ENCODE measurements around the gene HYLS1.
"Not testable (repeated sequence)": the region's sequence is repeated elsewhere in the genome, so short reads cannot be mapped to it uniquely, and the experiment has no call there.

Gene HYLS1

DNA sequence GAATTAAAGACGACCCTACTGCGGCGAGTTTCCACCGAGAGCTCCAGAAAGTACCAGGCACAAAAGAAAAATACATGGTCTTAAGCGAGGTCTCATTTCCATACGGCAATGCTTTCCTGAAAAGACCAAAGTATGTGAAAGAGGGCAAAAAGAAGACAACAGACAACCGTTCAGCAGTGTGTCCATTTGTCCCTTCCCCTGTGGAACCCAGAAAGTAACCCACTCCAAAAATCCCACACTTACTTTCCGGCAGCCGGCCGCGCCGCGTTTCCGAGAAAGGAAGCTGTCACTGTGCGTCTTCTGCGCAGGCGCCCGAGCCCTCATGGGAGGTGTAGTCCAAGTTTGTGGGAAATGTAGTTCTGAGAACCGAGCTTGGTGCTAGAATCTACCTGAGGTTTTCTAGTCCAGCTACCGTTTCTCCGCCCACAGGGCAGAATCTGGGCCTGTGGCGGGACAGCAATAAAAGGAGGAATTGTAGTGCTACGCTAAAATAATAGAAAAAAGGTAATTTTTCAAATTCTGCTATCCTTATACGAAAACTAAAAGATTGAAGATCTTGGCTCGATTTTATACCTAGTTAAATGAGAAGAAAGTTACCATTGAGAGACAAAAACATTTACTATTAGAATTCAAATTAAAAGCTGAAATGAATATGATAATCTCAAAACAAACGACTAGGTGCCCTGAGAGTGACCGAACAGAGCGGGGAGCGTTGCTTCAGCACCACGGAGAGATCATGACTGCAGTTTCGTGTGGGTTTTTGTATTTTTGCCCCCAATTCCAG lies 15.7 kb downstream of the HYLS1 start, which contains the start of gene PUS3:
TSS of gene PUS3 (minus strand) at position 280 of the 784 bp plus-strand sequence. CDS start 6,922 bp downstream, outside the sequence.
- DNase-seq (ENCODE audit: extremely low read depth in 1 of 2, low read depth in 1 of 2): peak; percentile 74 to 87

DNA sequence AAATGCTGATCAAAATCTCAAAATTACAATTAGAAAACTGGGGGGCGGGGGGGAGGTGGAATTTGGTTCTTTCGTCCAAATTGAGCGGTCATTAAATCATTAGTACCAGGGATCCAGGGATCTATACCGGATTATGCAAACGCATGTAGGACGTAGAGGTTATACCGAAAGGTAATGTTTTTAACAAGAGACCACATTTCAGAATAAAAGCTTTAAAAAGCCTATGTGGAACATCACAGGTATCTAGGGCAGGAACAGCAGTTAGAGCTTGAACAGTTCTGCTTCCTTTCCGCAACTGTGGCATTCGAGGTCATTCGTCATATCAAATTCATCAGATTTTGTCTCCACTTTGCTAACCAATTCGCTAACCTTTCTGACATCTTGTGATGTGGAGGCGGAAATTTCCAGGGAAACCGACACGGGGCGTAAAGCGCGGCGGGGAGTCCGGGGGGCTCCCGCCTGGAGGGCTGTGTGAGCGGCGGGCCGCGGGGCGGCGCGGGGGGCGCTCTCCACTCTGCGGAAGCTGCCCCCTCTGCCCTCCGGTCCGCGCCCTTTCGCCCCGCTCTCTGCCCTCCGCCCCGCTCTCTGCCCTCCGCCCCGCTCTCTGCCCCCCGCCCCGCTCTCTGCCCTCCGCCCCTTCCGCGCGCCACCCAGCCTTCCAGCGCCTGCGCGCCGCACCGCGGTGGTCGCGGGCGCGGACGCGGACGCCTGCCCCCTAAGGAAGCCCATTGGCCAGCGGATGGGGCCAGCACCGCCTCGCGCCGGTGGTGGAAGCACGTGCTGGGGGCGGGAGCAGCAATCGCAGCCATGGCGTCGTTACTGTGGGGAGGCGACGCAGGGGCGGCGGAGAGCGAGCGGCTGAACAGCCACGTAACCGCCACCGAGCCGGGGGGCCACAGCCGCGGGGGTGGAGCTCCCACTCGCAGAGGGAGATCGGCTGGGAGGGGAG lies 16.5 kb downstream of the HYLS1 start, which contains the start of gene DDX25:
TSS of gene DDX25 (plus strand) at position 798 of the 949 bp plus-strand sequence. CDS start at position 808, 10 bp downstream.
- no peak for DNase-seq (ENCODE audit: extremely low read depth in 1 of 2, low read depth in 1 of 2)

DNA sequence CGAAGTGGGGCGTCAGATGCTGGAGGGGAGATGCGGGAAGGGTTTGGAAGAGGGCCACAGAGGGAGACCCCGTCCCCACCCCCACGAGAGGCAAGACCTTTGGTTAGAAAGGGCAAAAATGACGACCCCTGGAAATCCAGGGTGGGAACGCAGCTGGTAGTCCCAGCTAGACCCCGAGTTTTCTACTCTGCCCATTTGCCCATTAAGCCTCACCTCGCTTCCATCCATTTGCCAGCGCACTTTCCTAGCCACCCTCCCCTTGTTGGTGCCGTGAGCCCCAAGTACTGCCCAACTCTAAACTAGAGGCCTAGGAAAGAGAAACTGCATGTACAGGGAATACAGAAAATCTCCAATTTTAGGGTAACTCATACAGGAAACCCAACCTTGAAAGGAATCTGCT lies 17.2 kb downstream of the HYLS1 start:
- no peak for DNase-seq (ENCODE audit: extremely low read depth in 1 of 2, low read depth in 1 of 2)

DNA sequence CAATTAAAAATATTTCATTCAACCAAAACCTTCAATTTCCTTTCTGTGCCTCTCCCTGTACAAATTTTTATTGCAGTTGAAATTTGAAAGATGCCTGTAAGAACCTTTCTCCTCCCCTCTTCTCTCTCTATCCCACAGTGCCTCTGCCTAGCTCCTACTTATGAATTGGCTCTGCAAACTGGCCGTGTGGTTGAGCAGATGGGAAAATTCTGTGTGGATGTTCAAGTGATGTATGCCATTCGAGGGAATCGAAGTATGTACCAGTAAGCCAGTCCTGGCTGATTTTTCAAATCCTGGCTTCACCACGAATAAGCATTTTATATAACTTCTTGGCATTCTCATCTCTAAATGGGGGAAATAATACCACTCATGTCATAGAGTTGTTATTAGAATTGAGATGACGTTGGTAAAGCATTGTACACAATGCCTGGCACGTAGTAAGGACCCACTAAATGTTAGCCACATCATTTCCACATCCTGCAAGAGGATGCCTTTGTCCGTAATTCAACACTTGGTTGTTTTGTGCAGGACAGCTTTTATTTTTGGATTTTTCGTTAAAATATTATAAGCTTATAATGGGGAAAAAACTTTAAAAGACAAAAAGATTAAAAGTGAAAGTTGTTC lies 22.9 kb downstream of the HYLS1 start:
- DNase-seq (ENCODE audit: extremely low read depth in 1 of 2, low read depth in 1 of 2): no peak

DNA sequence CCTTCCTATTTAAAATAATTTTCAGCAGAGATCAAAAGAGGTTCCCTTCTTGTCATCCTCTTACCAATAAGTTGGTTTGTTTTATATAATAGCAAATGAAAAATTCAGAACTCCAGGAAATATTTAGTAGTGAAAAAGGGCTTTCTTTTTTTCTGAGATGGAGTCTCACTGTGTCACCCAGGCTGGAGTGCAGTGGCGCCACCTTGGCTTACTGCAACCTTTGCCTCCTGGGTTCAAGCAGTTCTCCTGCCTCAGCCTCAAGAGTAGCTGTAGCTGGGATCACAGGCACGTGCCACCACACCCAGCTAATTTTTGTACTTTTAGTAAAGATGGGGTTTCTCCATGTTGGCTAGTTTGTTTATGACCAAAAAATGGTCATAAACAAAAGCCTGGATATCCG lies 27.1 kb downstream of the HYLS1 start:
- not testable (repeated sequence) for DNase-seq (ENCODE audit: extremely low read depth in 1 of 2, low read depth in 1 of 2)

DNA sequence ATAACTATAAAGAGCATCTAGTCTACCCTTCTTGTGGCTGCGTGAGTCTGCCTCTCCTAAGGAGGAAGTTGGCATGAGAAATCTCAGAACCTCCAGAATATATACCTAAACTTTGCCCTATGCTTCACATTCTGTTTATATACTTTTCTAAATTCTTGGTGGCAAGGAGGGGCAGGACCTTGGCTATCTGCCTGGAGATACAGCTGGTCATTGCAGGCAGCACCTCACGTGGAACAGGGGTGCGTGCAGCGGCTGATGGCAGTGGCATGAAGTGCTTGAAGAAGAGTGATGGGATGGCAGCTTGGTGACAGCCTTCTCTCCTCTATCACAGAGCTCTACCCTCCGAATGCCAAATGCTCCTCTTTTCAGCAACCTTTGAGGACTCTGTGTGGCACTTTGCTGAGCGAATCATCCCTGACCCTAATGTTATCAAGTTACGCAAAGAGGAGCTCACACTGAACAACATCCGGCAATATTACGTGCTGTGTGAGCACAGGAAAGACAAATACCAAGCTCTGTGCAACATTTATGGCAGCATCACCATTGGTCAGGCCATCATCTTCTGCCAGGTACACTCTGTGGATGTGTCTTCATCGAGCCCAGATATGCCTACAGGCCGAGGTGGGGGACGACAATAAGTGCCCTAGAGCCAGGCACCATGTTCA lies 29.3 kb downstream of the HYLS1 start:
- no peak for DNase-seq (ENCODE audit: extremely low read depth in 1 of 2, low read depth in 1 of 2)

DNA sequence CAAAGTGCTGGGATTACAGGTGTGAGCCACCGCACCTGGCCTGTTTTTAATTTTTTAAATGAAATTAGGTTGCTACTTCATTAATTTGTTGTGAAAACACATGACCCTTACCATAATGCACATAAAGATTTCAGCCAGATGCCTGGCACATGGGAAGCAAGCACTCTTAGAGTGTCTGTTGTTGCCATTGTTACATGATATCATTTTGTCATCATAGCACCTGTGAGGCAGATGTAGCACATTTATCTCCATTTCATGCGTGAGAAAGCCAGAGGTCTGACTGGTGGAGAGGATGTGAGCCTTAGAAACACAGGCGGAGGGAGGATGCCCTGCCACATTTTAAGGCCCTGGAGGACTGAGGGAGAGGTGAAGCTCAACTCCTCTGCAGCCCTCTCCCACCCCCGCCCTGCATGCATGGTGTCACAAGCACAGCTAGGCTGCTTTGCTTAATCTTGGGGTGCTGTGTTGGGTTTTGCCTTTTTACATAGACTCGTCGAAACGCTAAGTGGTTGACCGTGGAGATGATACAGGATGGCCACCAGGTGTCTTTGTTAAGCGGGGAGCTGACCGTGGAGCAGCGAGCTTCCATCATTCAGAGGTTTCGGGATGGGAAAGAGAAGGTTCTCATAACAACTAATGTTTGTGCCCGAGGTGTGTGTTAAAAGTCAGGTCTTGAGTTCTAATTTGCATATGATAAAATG lies 30.8 kb downstream of the HYLS1 start:
- no peak for DNase-seq (ENCODE audit: extremely low read depth in 1 of 2, low read depth in 1 of 2)

DNA sequence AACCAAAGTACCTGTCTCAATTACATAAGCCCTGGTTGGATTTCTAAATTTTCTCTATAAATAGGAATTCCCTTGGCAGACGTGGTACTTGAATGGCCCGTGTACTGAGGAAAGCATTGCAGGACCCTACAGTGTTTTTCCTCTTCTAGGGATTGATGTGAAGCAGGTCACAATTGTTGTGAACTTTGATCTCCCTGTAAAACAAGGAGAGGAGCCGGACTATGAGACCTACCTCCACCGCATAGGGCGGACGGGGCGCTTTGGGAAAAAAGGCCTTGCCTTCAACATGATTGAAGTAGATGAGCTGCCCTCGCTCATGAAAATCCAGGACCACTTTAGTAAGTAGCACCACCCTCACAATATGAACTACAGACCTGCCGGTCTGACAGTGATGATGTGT lies 33.6 kb downstream of the HYLS1 start:
- no peak for DNase-seq (ENCODE audit: extremely low read depth in 1 of 2, low read depth in 1 of 2)

DNA sequence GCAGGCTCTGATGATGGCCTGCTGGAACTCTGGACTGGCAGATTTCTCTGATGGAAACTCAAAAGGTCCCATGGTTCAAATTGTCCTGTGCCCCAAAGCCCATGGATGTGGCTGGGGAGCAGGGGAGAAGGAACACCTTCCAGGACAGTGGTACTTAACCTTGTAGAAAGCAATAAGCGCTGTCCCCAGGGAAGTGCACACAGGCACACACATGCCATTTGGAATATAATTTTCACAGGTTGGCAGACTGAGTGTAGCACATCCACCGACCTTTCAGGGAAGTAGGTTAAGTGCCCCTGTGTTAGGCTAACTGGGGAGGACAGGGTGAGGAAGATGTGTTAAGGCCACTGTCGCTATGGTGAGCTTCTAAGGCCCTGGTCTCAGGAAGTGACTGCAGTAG lies 34.7 kb downstream of the HYLS1 start:
- DNase-seq (ENCODE audit: extremely low read depth in 1 of 2, low read depth in 1 of 2): no peak

DNA sequence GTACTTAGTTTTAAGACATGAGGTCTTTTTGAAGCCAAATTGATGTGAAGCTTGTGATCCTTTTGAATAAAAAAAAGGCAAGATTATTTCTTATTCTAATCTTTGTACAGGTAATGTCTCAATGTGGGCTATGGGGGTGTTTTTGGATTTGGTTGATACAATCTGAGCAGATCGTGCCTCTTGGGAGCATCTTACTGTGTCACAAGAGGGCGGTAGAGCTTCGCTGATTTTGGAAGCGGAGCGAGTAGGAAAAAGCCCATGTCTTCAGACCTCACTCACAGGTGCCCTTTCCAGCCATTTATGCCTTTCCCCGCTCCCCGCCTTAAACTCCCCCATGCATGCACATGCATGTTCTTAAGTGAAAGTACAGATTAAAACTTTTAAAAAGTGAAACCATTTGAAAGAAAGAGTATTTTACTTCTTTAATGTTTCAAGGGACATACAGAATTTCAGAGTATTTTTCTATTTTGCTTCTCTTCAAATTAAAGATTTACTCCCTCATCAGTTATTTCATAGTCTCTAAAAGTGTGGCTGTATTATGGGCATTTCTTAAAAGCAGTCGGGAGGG lies 35.6 kb downstream of the HYLS1 start:
- no peak for DNase-seq (ENCODE audit: extremely low read depth in 1 of 2, low read depth in 1 of 2)

DNA sequence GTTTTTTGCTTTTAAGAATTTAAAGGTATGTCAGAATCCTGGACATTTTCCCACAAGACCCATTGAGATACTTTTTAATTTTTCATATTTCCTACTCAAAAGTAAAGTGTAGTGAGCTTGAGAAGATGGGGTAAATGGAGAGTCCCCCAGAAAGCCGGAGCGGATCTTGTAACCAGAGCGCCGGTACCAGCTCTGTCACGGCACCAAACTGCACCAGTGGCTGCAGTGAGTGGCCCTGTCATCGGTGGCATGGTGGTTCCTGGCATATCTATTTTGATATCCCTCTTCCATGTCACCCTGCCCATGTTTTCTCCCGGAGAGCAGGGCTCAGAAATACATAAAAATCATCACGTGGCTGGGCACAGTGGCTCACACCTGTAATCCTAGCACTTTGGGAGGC lies 36.2 kb downstream of the HYLS1 start:
- no peak for DNase-seq (ENCODE audit: extremely low read depth in 1 of 2, low read depth in 1 of 2)

DNA sequence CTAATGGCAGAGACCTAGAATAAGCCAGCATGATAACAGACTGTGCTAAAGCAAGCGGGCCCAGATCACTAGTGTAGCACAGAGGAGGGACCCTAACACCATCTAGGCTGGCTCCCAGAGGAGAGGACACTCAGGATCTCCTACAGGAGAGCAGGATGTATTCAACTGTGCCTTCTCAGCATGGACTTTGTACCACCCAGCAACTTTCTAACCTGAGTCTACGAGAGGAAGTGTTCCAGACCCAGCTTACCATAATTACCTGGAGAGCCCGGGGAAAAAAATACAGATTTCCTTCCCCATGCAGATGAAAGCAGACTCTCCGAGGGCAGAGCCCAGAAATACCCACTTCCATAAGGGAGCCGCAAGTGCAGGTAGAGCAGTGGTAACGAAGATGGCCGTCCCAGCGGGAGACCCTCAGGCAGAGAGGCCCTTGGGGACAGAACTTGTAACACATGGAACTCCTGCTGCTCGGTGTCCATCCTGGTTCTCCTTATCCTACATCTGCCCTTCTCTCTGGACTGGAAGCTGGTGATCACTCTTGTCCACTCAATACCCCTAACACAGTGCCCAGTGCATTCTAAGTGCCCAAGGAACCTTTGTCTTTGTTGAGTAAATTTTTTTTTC lies 37.0 kb downstream of the HYLS1 start:
- no peak for DNase-seq (ENCODE audit: extremely low read depth in 1 of 2, low read depth in 1 of 2)

DNA sequence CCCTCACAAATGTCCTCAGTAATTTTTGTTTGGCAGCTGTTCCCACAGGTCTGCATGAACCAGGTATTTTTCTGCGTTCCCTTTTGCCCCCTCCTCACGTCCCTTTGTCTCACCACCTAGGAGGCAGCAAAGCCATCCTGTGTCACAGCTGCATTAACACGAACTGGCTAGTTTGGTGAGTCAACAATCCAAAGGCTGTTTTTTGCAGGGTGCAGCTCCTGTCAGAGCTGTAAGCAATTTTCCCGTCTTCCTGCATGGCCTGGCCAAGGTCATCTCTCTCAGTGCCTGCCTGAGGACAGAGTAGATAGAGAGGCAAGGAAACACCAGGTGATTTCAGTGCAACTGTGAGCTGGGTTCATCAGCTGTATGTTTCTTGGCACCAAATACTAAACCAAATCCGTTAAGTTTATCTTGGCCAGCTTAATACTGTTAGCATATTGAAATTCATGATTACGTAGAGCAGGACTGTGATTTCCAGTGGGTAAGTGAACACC lies 37.8 kb downstream of the HYLS1 start:
- DNase-seq (ENCODE audit: extremely low read depth in 1 of 2, low read depth in 1 of 2): no peak

DNA sequence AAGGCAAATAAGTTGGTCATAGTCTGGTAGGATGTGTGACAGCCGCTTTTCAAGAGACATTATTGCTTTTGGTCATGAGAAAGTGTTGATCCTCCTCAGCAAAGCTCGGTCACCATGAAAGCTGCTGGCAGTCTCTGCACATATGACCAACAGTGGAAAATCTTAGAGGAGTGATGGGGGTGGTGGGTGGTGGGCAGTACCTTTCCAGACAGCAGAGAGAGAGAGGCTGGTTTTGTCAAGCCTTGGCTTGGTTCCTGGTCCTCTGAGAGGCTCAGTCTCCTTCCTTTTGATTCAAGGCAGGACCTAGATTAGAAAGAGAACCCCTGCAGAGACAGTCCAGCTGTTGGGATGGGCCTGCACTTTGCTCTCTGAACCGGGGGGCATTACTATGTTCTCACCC lies 38.3 kb downstream of the HYLS1 start:
- no peak for DNase-seq (ENCODE audit: extremely low read depth in 1 of 2, low read depth in 1 of 2)

DNA sequence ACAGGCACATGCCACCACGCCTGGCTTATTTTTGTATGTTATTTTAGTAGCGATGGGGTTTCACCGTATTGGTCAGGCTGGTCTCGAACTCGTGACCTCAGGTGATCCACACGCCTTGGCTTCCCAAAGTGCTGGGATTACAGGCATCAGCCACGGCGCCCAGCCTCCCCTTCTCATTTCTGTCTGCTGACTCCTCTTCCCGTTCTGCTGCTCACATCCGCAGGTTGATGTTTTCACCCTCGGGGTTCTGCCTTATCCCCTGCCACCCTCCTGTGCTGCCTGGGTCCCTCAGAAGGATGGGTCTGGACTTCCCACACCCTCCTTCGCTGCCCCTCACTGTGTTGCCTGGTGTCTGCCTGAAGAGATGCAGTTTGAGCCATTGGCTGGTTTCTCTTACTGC lies 39.2 kb downstream of the HYLS1 start:
- DNase-seq (ENCODE audit: extremely low read depth in 1 of 2, low read depth in 1 of 2): no peak

DNA sequence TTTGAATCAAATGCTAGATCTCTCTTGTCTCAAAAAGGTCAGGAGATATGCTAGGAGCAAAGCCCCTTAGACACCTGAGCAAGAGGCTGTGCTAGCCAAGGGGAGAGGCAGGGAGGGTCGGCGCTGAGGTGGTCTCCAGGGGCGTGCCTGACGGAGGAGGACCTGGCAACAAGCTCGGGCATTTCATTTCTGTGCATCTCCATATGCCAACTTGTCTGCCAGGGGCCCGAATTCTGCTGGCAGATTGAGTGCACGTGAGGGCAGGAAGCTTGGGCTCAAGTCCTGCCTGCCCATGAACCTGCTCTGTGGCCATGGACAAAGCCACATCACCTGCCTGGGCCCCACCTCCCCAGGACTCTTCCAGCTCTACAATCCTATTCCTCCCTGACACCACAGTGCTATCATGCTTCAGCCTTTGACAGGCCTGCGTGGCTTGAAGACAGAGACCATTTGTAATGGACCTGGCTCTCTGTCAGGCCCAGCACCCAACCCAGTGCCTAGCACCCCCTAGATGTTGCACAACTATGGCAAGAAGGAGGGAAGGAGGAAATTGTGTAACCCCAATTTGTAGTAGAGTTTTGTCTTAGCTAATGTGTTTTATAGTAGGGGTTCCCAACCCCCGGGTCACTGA lies 42.1 kb downstream of the HYLS1 start:
- no peak for DNase-seq (ENCODE audit: extremely low read depth in 1 of 2, low read depth in 1 of 2)

DNA sequence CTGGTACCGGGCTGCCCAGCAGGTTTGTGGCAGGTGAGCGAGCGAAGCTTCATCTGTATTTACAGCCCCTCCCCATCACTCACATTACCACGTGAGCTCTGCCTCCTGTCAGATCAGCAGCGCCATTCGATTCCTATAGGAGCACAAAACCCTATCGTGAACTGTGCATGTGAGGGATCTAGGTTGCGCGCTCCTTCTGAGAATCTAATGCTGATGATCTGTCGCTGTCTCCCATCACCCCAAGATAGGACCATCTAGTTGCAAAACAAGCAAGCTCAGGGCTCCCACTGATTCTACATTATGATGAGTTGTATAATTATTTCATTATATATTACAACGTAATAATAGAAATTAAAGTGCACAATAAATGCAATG lies 42.6 kb downstream of the HYLS1 start:
- DNase-seq (ENCODE audit: extremely low read depth in 1 of 2, low read depth in 1 of 2): no peak

DNA sequence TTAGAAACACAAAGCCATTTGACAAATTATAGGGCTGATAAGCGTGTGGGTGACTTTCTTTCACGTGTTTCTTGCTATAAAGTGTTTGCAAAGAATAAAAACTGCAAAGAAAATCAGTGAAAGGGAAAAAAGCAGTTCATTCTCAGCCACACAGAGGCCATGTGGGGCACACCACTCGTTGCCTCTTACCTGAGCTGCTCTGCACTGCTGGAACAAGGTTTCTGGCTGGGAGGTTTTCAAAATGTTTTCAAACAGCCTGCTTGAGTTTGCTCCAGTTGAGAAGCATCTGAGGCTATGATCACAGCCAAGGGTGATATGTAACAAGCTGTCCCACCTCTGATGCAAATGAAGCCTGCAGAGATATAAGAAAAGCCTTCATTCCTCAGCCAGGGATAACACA lies 43.6 kb downstream of the HYLS1 start:
- DNase-seq (ENCODE audit: extremely low read depth in 1 of 2, low read depth in 1 of 2): no peak

DNA sequence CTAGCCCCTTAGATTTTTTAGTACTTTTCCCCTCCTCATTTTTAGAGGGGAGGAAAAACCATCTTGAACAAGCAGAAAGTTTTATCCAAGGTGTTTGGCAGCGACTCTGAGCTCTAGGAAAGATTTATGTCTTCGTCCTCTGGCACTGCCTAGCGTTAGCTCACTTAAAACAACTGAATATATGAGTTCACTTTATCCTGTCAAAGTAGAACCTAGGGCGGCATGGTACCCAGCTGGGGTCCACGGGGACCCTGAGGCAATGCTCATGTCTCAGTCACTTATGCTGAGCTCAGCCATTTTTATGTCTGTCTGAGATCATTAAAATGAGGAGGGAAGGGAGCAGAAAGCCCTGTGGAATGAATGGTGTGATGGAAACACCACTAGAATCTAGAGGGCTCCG lies 44.2 kb downstream of the HYLS1 start:
- no peak for DNase-seq (ENCODE audit: extremely low read depth in 1 of 2, low read depth in 1 of 2)

All from stimulated activated CD8-positive, alpha-beta memory T cell treated with anti-CD3 and anti-CD28 coated beads, Interleukin-7, amount 100 ng/mL, for 48 hours (primary cell).